ENCODE results near the gene MIS12.

MIS12 gene

GRCh38 chr17:5536866-5537650 is 50.7 kb downstream of the MIS12 start:
- no peak for DNase-seq

DNA sequence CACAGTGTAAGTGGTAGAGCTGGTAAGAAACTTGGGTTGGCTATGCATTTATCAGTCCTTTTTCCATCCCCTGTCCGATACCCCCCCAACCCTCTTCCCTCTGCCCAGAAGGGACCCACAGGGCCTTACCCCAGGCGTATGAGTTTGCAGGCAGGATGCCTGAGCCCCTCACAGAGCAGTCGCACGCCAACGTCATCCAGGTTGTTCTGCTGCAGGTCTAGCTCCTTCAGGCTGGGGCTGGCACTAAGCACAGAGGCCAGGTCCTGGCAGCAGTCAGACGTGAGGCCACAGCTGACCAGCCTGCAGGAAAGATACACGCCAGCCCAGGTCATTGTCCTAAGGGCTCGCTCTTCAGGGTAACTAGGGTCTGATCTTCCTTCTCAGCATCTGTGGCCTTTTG is 52.9 kb downstream of the MIS12 start:
- DNase-seq: no peak

- DNase-seq: no peak
Measured at GRCh38 chr17:5540321-5540720, 54.0 kb downstream of the MIS12 start.

Data from activated CD8-positive, alpha-beta memory T cell treated with anti-CD3 and anti-CD28 coated beads, Interleukin-2, amount 50 U/mL, for 48 hours (primary cell).